HepG2 (cell line): Measurements from ENCODE around the gene NCS1. TPM values are rescaled to one million over a fixed set of nuclear protein-coding genes. Genes with fewer than 3 reads are reported as not detected.

Source experiments
- ATAC-seq: fragments of 200-7000 bp; cut with Tn5 transposase; 3 replicates; pipeline ENCODE4 v1.9.1; 2020; ENCODE audit warnings: mild to moderate bottlenecking, moderate library complexity
- BruUV-seq: library from RNA; stranded (reverse); fragments of 400-500 nt; replicated peaks from 2 replicates; lab custom pipeline; 2021; lab: Mats Ljungman, UMichigan
- CTCF ChIA-PET: fragments of 300-600 bp; formaldehyde crosslinking; extraction: SDS; loops from one replicate; lab custom pipeline; 2021; ENCODE audit warnings: low total read pairs, inconsistent platforms, low intra/inter-chr PET ratio; lab: Yijun Ruan, JAX
- POLR2A ChIA-PET: fragments of 350-600 bp; sonication (Branson Sonifier 250); formaldehyde crosslinking; loops from one replicate; lab custom pipeline; 2020; ENCODE audit warnings: antibody characterized with exemption, inconsistent platforms; lab: Yijun Ruan, JAX
- DNase-seq: peaks from one replicate; pipeline ENCODE4 v3.0.0-alpha.2; 2015; ENCODE audit warnings: low spot score
- FAIRE-seq: peaks from 3 replicates; lab custom pipeline; 2011; peaks lifted over from hg19 to GRCh38; lab: Jason Lieb, UNC
- H2AFZ ChIP-seq: one replicate; pipeline ENCODE4 v1.6.1; 2011; ENCODE audit warnings: low read length, inconsistent platforms
- H3K27ac ChIP-seq: fragments of 300-600 bp; 3 replicates; pipeline ENCODE4 v1.8.0; 2011; ENCODE audit warnings: mixed run types, mild to moderate bottlenecking, mixed read lengths, low read length, inconsistent platforms; ENCODE audit not compliant: insufficient read depth; ENCODE audit errors: extremely low read length
- H3K27me3 ChIP-seq, 2 experiments: fragments of 200-600 bp in 1 of 2; 2 replicates in 1 of 2; 3 replicates in 1 of 2; pipeline versions ENCODE4 v1.6.0 to v1.8.0; 2011; ENCODE audit warnings: low read length in 2 of 2, mild to moderate bottlenecking in 2 of 2, moderate library complexity in 2 of 2, inconsistent platforms in 1 of 2; ENCODE audit not compliant: insufficient read depth in 2 of 2, control insufficient read depth in 1 of 2
- H3K36me3 ChIP-seq, 2 experiments: fragments of 200-600 bp in 1 of 2; replicated peaks in 1 of 2; 2 replicates in 1 of 2; 3 replicates in 1 of 2; pipeline versions ENCODE4 v1.5.1 to v1.8.0; 2011; ENCODE audit warnings: low read length in 2 of 2, inconsistent platforms in 1 of 2; ENCODE audit not compliant: insufficient read depth in 2 of 2, control insufficient read depth in 1 of 2
- H3K4me1 ChIP-seq: 2 replicates; pipeline ENCODE4 v1.5.1; 2012; ENCODE audit warnings: low read length, inconsistent platforms; ENCODE audit not compliant: insufficient read depth
- H3K4me2 ChIP-seq: 2 replicates; pipeline ENCODE4 v1.6.0; 2011; ENCODE audit warnings: low read depth, low read length, inconsistent platforms
- H3K4me3 ChIP-seq, 3 experiments: fragments of 200-600 bp in 1 of 3; sonication (generic), shearing (Covaris generic) in 1 of 3; replicated peaks in 1 of 3; 2 replicates each; pipeline ENCODE4 v1.5.1; 2011 to 2016; ENCODE audit warnings: low read length in 3 of 3, inconsistent platforms in 2 of 3, low read depth in 2 of 3, mild to moderate bottlenecking in 2 of 3, control low read depth in 1 of 3, mixed read lengths in 1 of 3; ENCODE audit not compliant: insufficient read depth in 1 of 3
- H3K79me2 ChIP-seq: one replicate; pipeline ENCODE4 v1.6.1; 2011; ENCODE audit warnings: low read length, inconsistent platforms; ENCODE audit not compliant: insufficient read depth
- H3K9ac ChIP-seq: 2 replicates; pipeline ENCODE4 v1.6.0; 2011; ENCODE audit warnings: mild to moderate bottlenecking, low read depth, low read length, inconsistent platforms; ENCODE audit not compliant: insufficient read depth
- H3K9me3 ChIP-seq: 2 replicates; pipeline ENCODE4 v1.5.1; 2012; ENCODE audit warnings: mild to moderate bottlenecking, low read length
- H4K20me1 ChIP-seq: 2 replicates; pipeline ENCODE4 v1.6.0; 2011; ENCODE audit warnings: inconsistent platforms, mild to moderate bottlenecking, low read length, moderate library complexity; ENCODE audit not compliant: insufficient read depth
- ARNTL ChIP-seq: sonication (generic); formaldehyde crosslinking; IDR thresholded peaks from 2 replicates; pipeline ENCODE4 v1.4.0; 2020; ENCODE audit warnings: mild to moderate bottlenecking, missing genetic modification reagents
- ELF4 ChIP-seq: sonication (generic); formaldehyde crosslinking; IDR thresholded peaks from 2 replicates; pipeline ENCODE4 v1.5.0; 2020; ENCODE audit warnings: missing genetic modification reagents, mild to moderate bottlenecking, moderate library complexity, borderline replicate concordance
- POGZ ChIP-seq: sonication (generic); formaldehyde crosslinking; IDR thresholded peaks from 2 replicates; pipeline ENCODE4 v1.4.0; 2020; ENCODE audit warnings: mild to moderate bottlenecking, missing genetic modification reagents
- RBAK ChIP-seq: sonication (generic); formaldehyde crosslinking; IDR thresholded peaks from 2 replicates; pipeline ENCODE4 v1.5.1; 2020; ENCODE audit warnings: mild to moderate bottlenecking, missing genetic modification reagents
- SIN3B ChIP-seq: fragments of 150-350 bp; IDR thresholded peaks from 2 replicates; pipeline ENCODE4 v1.6.1; 2014; ENCODE audit warnings: low read length
- ZNF205 ChIP-seq: IDR thresholded peaks from 2 replicates; pipeline ENCODE4 v1.6.1; 2018; ENCODE audit warnings: missing biosample characterization, missing genetic modification reagents
- ZNF704 ChIP-seq: sonication (generic); formaldehyde crosslinking; IDR thresholded peaks from 2 replicates; pipeline ENCODE4 v1.8.1; 2023; ENCODE audit warnings: mild to moderate bottlenecking, inconsistent platforms, moderate library complexity, missing genetic modification reagents, borderline replicate concordance
- ZNF709 ChIP-seq: sonication (generic); formaldehyde crosslinking; IDR thresholded peaks from 2 replicates; pipeline ENCODE4 v1.5.0; 2020; ENCODE audit warnings: mild to moderate bottlenecking, missing genetic modification reagents
- ZNF792 ChIP-seq: IDR thresholded peaks from 2 replicates; pipeline ENCODE4 v1.6.1; 2016
- WGBS: methylation state at CpG from one replicate; pipeline ENCODE4 v1.1.6; 2017; ENCODE audit warnings: low lambda C conversion rate; 5-methylcytosine and 5-hydroxymethylcytosine counted together
- in situ Hi-C: cut with HindIII; loops from 2 replicates; pipeline ENCODE4 v1.10.0; 2017; ENCODE audit warnings: low pct_unique_long_range_greater_than_20kb; ENCODE audit not compliant: extremely low pct_ligation_motif_present
- intact Hi-C: fragments of 100-400 bp; cut with micrococcal nuclease; formaldehyde crosslinking; loops from one replicate; pipeline ENCODE4 v1.10.0; 2022; ENCODE audit not compliant: unreplicated experiment
- polyA plus RNA-seq, 8 experiments: library from polyadenylated mRNA; depleted of rRNA in 3 of 8; stranded (reverse) in 7 of 8; unstranded in 1 of 8; fragments of >200 nt; fragmentation: Illumina TruSeq in 4 of 8; extraction: Trizol in 4 of 8; gene quantifications; 2 replicates each; pipeline versions ENCODE4 v1.2.1 to v1.2.3, GENCODE V29; 2011 to 2016; ENCODE audit warnings: low read depth in 4 of 8, missing spikeins in 1 of 8, mixed read lengths in 1 of 8; ENCODE audit not compliant: insufficient read depth in 1 of 8
- total RNA-seq, 5 experiments: library from RNA; depleted of rRNA; stranded (reverse); fragments of >200 nt; fragmentation: Illumina TruSeq; extraction: Trizol; gene quantifications; 2 replicates each; pipeline ENCODE4 v1.2.3, GENCODE V29; 2016; ENCODE audit warnings: low read depth in 1 of 5

NCS1 gene
- total and polyA plus RNA-seq, 2 of the 13 experiments (the other 11 are each of a cell fraction or from before 2014, with no cell fraction given): 4.7 to 6.1 TPM

- WGBS: 68% methylated on average over 14 of the region's 23 CpGs
- no TSS peak for BruUV-seq
- H3K9me3 ChIP-seq: no peaks in the 10 kb centered on the region
- no peak overlapping the region for H2AFZ ChIP-seq
- no peak for DNase-seq
- FAIRE-seq: no peak
- no peak overlapping the region for H3K27ac ChIP-seq
- H3K27me3 ChIP-seq: peaks cover 0 to 1% of the 10 kb centered on the region in 2 experiments; a peak in 1 of 5 replicates
- H3K9ac ChIP-seq: no peak overlapping the region
- in situ Hi-C loops (no loop called here), intact Hi-C loops (no loop called here)
- ATAC-seq: no peak
- H3K4me3 ChIP-seq: no peak overlapping the region
- H3K4me2 ChIP-seq: no peak overlapping the region
- POLR2A ChIA-PET: no interaction called here
- H3K79me2 ChIP-seq: no peaks in the 10 kb centered on the region
- H3K36me3 ChIP-seq: no peaks in the 10 kb centered on the region
- TF ChIP-seq ZNF792 (no peak), ARNTL (CRISPR knock-in tag) (no peak), ZNF704 (no peak), RBAK (CRISPR knock-in tag) (no peak), ZNF709 (CRISPR knock-in tag) (no peak), ZNF205 (CRISPR knock-in tag) (no peak), POGZ (no peak), SIN3B (no peak), ELF4 (no peak)
- H4K20me1 ChIP-seq: no peaks in the 10 kb centered on the region
- CTCF ChIA-PET: no interaction called here
- peaks cover 10% of the 10 kb centered on the region for H3K4me1 ChIP-seq
Measured at GRCh38 chr9:130254747-130255630, 82.8 kb downstream of the NCS1 start.
